ENCODE results near the gene IL36B.

DNA sequence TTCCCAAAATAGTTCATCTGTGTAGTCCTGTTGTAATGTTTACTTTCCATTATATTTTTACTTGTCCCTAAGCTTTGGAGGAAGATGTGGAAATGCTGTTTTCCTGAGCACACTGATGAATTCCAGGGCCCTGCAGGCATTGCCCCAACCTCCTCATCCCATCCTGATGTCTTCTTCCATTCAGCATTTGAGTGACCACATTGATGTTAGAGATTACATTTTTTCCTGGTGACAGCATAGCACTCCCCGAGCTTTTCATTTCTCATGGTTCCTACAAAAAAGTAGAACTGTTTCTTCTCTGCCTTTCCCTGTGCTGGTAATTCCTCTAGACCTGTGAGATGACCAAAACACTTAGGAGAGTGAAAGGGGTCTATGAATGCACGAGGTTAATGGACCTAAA is 42.6 kb downstream of the IL36B start:
- TF ChIP-seq, protein P1, sequence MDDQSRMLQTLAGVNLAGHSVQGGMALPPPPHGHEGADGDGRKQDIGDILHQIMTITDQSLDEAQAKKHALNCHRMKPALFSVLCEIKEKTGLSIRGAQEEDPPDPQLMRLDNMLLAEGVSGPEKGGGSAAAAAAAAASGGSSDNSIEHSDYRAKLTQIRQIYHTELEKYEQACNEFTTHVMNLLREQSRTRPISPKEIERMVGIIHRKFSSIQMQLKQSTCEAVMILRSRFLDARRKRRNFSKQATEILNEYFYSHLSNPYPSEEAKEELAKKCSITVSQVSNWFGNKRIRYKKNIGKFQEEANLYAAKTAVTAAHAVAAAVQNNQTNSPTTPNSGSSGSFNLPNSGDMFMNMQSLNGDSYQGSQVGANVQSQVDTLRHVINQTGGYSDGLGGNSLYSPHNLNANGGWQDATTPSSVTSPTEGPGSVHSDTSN (IDR thresholded peaks at IDR 0.05), result no peak
- TF ChIP-seq, protein P2, sequence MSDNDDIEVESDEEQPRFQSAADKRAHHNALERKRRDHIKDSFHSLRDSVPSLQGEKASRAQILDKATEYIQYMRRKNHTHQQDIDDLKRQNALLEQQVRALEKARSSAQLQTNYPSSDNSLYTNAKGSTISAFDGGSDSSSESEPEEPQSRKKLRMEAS (IDR thresholded peaks at IDR 0.05; ENCODE audit: low read depth), result no peak
- TF ChIP-seq JUND (IDR thresholded peaks at IDR 0.05) (no peak), FOXM1 (IDR thresholded peaks at IDR 0.05; ENCODE audit: low read depth) (no peak), RAD21 (IDR thresholded peaks at IDR 0.05; ENCODE audit: low read length) (no peak), RXRA (IDR thresholded peaks at IDR 0.05; ENCODE audit: borderline replicate concordance, low read depth) (no peak), TAF1 (IDR thresholded peaks at IDR 0.05; ENCODE audit: borderline replicate concordance, low read depth, low read length) (no peak), GABPA (IDR thresholded peaks at IDR 0.05; ENCODE audit: low read depth) (no peak)
- TF ChIP-seq, protein P3, sequence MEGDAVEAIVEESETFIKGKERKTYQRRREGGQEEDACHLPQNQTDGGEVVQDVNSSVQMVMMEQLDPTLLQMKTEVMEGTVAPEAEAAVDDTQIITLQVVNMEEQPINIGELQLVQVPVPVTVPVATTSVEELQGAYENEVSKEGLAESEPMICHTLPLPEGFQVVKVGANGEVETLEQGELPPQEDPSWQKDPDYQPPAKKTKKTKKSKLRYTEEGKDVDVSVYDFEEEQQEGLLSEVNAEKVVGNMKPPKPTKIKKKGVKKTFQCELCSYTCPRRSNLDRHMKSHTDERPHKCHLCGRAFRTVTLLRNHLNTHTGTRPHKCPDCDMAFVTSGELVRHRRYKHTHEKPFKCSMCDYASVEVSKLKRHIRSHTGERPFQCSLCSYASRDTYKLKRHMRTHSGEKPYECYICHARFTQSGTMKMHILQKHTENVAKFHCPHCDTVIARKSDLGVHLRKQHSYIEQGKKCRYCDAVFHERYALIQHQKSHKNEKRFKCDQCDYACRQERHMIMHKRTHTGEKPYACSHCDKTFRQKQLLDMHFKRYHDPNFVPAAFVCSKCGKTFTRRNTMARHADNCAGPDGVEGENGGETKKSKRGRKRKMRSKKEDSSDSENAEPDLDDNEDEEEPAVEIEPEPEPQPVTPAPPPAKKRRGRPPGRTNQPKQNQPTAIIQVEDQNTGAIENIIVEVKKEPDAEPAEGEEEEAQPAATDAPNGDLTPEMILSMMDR (IDR thresholded peaks at IDR 0.05), result no peak
- TF ChIP-seq, protein P4, sequence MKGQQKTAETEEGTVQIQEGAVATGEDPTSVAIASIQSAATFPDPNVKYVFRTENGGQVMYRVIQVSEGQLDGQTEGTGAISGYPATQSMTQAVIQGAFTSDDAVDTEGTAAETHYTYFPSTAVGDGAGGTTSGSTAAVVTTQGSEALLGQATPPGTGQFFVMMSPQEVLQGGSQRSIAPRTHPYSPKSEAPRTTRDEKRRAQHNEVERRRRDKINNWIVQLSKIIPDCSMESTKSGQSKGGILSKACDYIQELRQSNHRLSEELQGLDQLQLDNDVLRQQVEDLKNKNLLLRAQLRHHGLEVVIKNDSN (IDR thresholded peaks at IDR 0.05; ENCODE audit: borderline replicate concordance, low read depth), result no peak
